BJ (cell line): ENCODE data around the gene LTA4H. TPM values are rescaled to one million over a fixed set of nuclear protein-coding genes. Genes with fewer than 3 reads are reported as not detected.

ENCODE experiments used
- CTCF ChIA-PET: fragments of 350-600 bp; formaldehyde crosslinking; extraction: SDS; loops from one replicate; lab custom pipeline; 2021; ENCODE audit warnings: antibody characterized with exemption, inconsistent platforms; lab: Yijun Ruan, JAX
- POLR2A ChIA-PET: fragments of 300-600 bp; sonication (Branson Sonifier 250); formaldehyde crosslinking; extraction: SDS; loops from one replicate; lab custom pipeline; 2021; ENCODE audit warnings: antibody characterized with exemption; lab: Charles Lee
- DNase-seq: peaks from one replicate; pipeline ENCODE4 v3.0.0-alpha.2; 2011; ENCODE audit warnings: low read depth
- H3K27me3 ChIP-seq: 2 replicates; pipeline ENCODE4 v1.6.0; 2011; ENCODE audit warnings: low read length; ENCODE audit not compliant: control insufficient read depth, insufficient read depth
- H3K36me3 ChIP-seq: 2 replicates; pipeline ENCODE4 v1.5.1; 2011; ENCODE audit warnings: low read length; ENCODE audit not compliant: control insufficient read depth, insufficient read depth
- H3K4me3 ChIP-seq: 2 replicates; pipeline ENCODE4 v1.5.1; 2011; ENCODE audit warnings: low read depth, mild to moderate bottlenecking, control low read depth, low read length
- CTCF ChIP-seq: IDR thresholded peaks from 2 replicates; pipeline ENCODE4 v1.5.1; 2011; ENCODE audit warnings: low read depth, mild to moderate bottlenecking, control low read depth, inconsistent platforms, low read length, moderate library complexity; ENCODE audit not compliant: insufficient read depth
- polyA plus RNA-seq: library from polyadenylated mRNA; depleted of rRNA; stranded (reverse); fragments of >200 nt; gene quantifications from 2 replicates; pipeline ENCODE4 v1.2.3, GENCODE V29; 2011

LTA4H gene
- polyA plus RNA-seq, 1 experiment = 35.1 TPM

GRCh38 chr12:96051756-96052485 lies 16.5 kb upstream of the LTA4H start:
- Histone ChIP-seq H3K27me3 (no peaks in the 10 kb centered on the region), H3K4me3 (no peak overlapping the region), H3K36me3 (no peaks in the 10 kb centered on the region)
- no peak for DNase-seq
- ChIA-PET CTCF (no interaction called here), POLR2A (no interaction called here)
- TF ChIP-seq CTCF = no peak

GRCh38 chr12:96050139-96050538 lies 14.8 kb upstream of the LTA4H start:
- TF ChIP-seq CTCF = no peak
- no peaks in the 10 kb centered on the region for H3K36me3 ChIP-seq
- H3K4me3 ChIP-seq = no peak overlapping the region
- no peaks in the 10 kb centered on the region for H3K27me3 ChIP-seq
- DNase-seq = no peak
- ChIA-PET CTCF (interaction anchor here (1.8 kb wide), 1 partner anchor 11 kb away, joined by 4 read pairs; no protein-coding TSS in a partner anchor), POLR2A (no interaction called here)

- no peak for DNase-seq
- Histone ChIP-seq H3K4me3 (no peak overlapping the region), H3K27me3 (no peaks in the 10 kb centered on the region), H3K36me3 (no peaks in the 10 kb centered on the region)
- POLR2A ChIA-PET = no interaction called here
- CTCF ChIA-PET = interaction anchor here (0.7 to 1.8 kb wide), 2 partner anchors 12 to 464 kb away, joined by 3 to 4 read pairs; no protein-coding TSS in a partner anchor
- TF ChIP-seq CTCF = no peak
Measured at GRCh38 chr12:96049101-96049500, 13.7 kb upstream of the LTA4H start.

GRCh38 chr12:96048393-96048969 lies 13.1 kb upstream of the LTA4H start:
- DNase-seq = no peak
- ChIA-PET CTCF (interaction anchor here (0.7 to 1.8 kb wide), 3 partner anchors 12 to 468 kb away, joined by 3 to 4 read pairs (median 3); no protein-coding TSS in a partner anchor), POLR2A (no interaction called here)
- Histone ChIP-seq H3K36me3 (no peaks in the 10 kb centered on the region), H3K4me3 (no peak overlapping the region), H3K27me3 (no peaks in the 10 kb centered on the region)
- TF ChIP-seq CTCF = no peak
